Esophagus muscularis mucosa (tissue), 4 donors: ENCODE data around the gene DCDC2.

ENCODE experiments used
- CTCF ChIP-seq, 3 experiments: fragments of 200-600 bp in 2 of 3; fragments of 450-650 bp in 1 of 3; sonication (generic) in 2 of 3; IDR thresholded peaks; one replicate each; pipeline ENCODE4 v1.5.1; 2017 to 2019; ENCODE audit warnings: antibody characterized with exemption in 3 of 3, mild to moderate bottlenecking in 2 of 3, moderate library complexity in 1 of 3
- EP300 ChIP-seq: sonication (generic); formaldehyde crosslinking; IDR thresholded peaks from one replicate; pipeline ENCODE4 v1.6.1; 2017; ENCODE audit warnings: antibody characterized with exemption
- POLR2A ChIP-seq: fragments of 450-650 bp; IDR thresholded peaks from one replicate; pipeline ENCODE4 v1.6.1; 2017; ENCODE audit warnings: antibody characterized with exemption, moderate library complexity, mild to moderate bottlenecking, low read depth
- POLR2AphosphoS5 ChIP-seq, 2 donors: sonication (generic); formaldehyde crosslinking; IDR thresholded peaks; one replicate each; pipeline ENCODE4 v1.6.1; 2017; ENCODE audit warnings: antibody characterized with exemption in 2 of 2

- TF ChIP-seq POLR2A (no peak), CTCF (IDR thresholded peaks at IDR 0.05) (no peak), POLR2AphosphoS5 (IDR thresholded peaks at IDR 0.05) (no peak), EP300 (no peak)
Observed at GRCh38 chr6:24340998-24341938, 16.6 kb downstream of the DCDC2 start.
